Stimulated activated CD8-positive, alpha-beta memory T cell treated with anti-CD3 and anti-CD28 coated beads, Interleukin-7, amount 100 ng/mL, for 48 hours (primary cell): ENCODE measurements around the gene PRPSAP1.
"Not testable (repeated sequence)": the region's sequence is repeated elsewhere in the genome, so short reads cannot be mapped to it uniquely, and the experiment has no call there.

Source experiments
- DNase-seq, 2 donors: peaks; one replicate each; pipeline ENCODE4 v3.0.0-alpha.2; 2020; ENCODE audit warnings: low read depth in 1 of 2; ENCODE audit errors: extremely low read depth in 1 of 2

Gene PRPSAP1

DNA sequence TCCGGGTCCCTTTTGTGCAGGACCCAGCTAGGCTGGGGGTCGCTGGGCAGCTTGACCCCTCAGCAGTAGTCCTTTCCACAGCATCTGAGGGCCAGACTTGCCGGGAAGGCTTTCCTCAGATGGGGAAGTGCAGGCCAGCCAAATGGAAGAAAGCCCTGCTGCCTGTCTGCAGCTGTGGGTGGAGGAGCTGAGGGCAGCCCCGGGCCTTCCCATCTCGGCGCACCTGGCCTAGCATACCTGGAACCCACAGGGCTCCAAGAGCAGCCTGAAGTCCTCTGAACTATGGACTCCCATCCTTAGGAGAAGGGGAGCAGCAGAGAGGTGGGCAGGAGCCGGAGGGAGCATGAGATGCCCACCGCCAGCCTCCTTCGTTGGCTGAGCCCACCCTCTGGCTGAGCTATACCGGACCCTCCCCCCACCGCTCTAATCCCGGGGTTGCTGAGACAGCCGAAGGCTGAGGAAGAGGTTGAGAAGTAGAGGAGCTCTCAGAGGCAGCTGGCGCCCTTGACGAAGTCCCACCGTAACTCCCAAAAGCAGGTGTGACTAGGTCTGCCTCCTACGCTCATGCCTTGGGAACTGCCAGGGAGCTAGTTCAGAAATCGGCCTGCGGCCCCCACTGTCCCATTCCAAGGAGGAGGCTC lies 75.3 kb downstream of the PRPSAP1 start:
- DNase-seq = no peak

GRCh38 chr17:76277300-76278267 lies 76.1 kb downstream of the PRPSAP1 start:
- DNase-seq = no peak

DNA sequence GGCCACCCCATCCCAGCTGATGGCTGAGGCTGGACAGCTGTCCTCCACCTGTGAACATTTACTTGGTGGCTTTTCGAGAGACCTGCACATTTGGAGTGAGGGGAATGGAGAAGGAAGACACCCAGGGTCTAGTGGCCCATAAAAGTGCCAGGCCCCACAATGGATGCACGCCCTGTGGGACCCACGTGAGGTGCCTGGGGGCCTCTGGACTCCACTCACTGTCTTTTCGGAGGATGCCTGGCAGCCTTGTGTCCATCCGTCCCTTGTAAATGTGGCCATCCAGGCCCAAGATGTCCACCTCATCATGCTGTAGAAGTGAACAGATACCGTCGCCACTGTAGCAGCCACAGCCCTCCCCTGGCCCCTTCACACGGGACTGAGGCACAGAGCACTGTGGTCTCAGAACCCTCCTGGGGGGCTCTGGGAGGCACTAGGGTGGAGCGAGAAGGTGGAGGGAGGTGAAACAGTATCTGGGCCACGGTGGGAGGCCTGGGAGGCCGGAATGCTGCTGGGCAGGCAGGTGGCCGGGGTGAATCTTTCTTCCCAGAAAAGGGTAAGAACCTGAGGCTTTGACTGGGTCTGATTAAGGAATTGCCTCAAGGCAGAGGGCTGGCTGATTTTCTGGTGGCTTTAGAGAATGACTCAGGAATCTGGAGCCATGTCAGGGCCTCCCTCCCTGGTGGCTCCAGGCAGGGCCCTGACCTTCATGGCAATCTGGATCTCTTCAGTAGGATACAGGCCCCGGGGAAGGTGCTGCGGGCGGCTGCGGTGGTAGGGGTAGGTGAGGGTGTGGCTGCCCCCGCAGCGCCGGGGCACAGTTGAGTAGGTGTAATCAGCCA lies 77.0 kb downstream of the PRPSAP1 start:
- no peak for DNase-seq

DNA sequence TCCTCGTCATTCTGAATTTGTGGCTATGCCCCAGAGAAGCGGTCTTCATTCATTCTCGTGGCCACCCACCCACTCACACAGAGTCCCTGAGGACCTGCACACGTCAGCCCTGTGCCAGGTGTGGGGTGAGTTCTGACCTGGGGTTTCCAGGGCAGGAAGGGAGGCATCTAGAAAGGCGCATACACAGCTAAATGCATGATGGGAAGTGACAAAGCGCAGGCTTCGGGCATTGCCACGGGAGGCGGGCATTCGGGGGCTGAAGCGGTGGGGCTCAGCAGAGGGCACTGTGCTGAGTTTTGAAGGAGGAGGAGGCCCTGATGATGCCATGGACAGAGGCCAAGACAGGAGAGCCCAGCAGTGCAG lies 77.7 kb downstream of the PRPSAP1 start:
- DNase-seq = no peak

- DNase-seq = no peak
Observed at GRCh38 chr17:76275382-76276068, 78.2 kb downstream of the PRPSAP1 start.

GRCh38 chr17:76274112-76274956 lies 79.4 kb downstream of the PRPSAP1 start:
- DNase-seq = no peak

GRCh38 chr17:76273445-76274111 lies 80.1 kb downstream of the PRPSAP1 start:
- no peak for DNase-seq

- DNase-seq = peak in 1 of 2 donors; percentile 69
Observed at GRCh38 chr17:76272541-76273444, 80.9 kb downstream of the PRPSAP1 start.

DNA sequence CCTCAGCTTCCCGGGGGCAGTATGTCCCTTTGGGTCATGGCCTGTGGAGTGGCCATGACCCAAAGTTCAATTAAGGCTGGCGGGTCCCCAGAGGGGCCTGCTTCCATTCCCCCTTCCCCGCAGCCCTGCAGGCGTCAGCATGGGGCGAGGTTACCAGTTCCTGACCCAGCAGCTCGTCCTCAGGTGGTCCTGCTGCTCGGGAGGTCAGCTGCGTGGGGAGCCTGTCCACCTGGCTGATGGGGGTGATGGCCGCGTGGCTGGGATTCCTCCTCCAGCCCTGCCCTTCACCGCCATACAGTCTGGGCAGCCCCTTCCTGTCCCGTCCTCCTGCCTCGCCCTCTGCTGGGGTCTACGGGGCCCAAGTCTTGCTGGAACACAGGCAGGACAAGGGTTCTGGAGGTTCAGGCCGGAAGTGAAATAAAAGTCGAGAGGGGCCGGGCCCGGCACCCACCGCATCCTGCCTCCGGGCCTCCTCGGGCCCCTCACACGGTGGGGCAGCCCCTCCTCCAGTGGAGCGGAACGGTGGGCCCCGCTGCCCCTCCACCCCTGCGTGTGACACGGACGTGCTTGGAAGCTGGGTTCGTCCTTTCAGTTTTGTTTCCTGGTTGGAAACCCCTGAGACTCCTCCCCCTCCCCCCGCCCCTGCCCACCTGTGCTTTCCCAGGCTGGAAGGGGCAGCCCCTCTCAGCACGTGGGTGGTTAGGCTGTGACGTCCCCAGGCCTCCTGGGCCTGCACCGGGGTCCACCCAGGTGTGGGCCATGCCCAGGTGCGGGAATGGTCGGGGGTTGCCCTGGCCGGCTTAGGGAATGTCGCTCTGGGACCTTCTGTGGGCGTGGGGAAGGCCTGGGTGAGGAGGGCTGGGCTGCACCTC lies 81.8 kb downstream of the PRPSAP1 start:
- DNase-seq = peak; percentile 92

GRCh38 chr17:76270770-76271668 lies 82.7 kb downstream of the PRPSAP1 start:
- no peak for DNase-seq

DNA sequence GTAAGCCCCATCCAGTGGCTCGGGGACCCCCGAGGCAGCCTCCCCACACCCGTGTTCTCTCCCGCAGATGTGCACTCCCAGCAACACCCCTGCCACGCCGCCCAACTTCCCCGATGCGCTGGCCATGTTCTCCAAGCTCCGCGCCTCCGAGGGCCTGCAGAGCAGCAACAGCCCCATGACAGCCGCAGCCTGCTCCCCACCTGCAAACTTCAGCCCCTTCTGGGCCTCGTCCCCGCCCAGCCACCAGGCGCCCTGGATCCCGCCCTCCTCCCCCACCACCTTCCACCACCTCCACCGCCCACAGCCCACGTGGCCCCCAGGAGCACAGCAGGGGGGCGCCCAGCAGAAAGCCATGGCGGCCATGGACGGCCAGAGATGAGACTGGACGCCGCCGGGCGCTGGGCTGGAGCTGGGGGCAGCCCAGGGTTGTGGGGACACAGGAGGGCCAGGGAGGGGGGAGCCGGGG lies 83.6 kb downstream of the PRPSAP1 start:
- no peak for DNase-seq

GRCh38 chr17:76268991-76269981 lies 84.4 kb downstream of the PRPSAP1 start:
- no peak for DNase-seq

DNA sequence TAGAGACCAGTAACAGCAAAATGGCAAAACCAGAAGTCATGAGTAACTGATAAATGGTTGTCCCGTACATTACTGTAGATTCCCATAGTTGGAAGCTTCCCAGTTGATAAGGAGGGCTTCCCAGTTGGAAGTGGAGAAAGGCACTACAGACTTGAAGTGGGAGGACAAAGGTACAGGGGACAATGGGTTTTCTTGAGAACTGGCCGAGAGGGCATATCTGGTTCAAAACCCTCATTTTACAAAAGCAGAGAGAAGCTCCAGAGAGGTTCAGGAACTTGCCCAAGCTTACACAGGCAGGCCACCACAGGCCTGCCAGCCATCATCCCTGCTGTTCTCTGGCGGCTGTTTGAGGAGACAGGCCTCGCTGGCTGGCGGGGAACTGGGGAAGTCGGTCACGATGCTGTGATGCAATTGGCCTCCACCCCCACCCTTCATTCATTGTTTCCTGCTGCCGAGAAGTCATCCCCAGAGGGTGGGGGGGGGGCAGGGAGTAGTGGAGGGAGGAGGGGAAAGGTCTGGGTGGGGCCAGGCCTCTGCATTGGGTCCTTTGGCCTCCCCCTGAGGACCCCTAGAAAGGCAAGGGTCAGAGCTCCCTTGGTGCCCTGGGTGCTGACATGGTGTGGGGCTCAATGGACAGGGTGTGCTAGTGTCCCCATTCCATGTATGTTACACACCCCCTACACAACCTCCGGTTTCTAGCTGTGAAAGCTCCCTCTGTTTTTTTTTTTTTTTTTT lies 85.5 kb downstream of the PRPSAP1 start:
- peak in 1 of 2 donors; percentile 79 for DNase-seq

DNA sequence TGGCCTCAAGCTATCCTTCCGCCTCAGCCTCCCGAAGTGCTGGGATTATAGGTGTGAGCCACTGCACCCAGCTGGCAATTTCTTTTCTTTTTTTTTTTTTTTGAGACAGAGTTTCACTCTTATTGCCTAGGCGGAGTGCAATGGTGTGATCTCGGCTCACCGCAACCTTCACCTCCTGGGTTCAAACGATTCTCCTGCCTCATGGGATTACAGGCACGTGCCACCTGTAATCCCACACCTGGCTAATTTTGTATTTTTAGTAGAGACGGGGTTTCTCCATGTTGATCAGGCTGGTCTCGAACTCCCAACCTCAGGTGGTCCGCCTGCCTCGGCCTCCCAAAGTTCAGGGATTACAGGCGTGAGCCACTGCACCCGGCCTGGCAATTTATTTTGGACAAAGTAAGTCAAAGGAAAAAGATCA lies 86.1 kb downstream of the PRPSAP1 start:
- DNase-seq = not testable (repeated sequence)
